Breast epithelium (tissue), 4 donors: ENCODE results near the gene CAMTA1. TPM values are rescaled to one million over a fixed set of nuclear protein-coding genes. Genes with fewer than 3 reads are reported as not detected.

ENCODE experiments used
- DNase-seq, 2 donors: peaks; one replicate each; pipeline ENCODE4 v3.0.0-alpha.2; 2019; ENCODE audit warnings: low spot score in 2 of 2
- H3K27ac ChIP-seq, 2 donors: fragments of 200-600 bp; sonication (generic) in 1 of 2; one replicate each; pipeline ENCODE4 v1.5.1; 2016 to 2019; ENCODE audit warnings: mild to moderate bottlenecking in 1 of 2
- H3K27me3 ChIP-seq, 2 donors: fragments of 200-600 bp; sonication (generic) in 1 of 2; one replicate each; pipeline versions ENCODE4 v1.5.1 to v1.6.0; 2017 to 2019; ENCODE audit warnings: control low read depth in 1 of 2, mild to moderate bottlenecking in 1 of 2
- H3K36me3 ChIP-seq: fragments of 200-600 bp; one replicate; pipeline ENCODE4 v1.5.1; 2019
- H3K4me1 ChIP-seq, 2 donors: fragments of 200-600 bp; sonication (generic); one replicate each; pipeline ENCODE4 v1.5.1; 2016 to 2019; ENCODE audit warnings: control low read depth in 1 of 2
- H3K4me3 ChIP-seq, 3 donors: fragments of 200-600 bp; sonication (generic); 1 replicate in 2 of 3; 2 replicates in 1 of 3; pipeline ENCODE4 v1.5.1; 2016 to 2019; ENCODE audit warnings: mild to moderate bottlenecking in 3 of 3, moderate library complexity in 2 of 3
- H3K9me3 ChIP-seq, 2 donors: fragments of 200-600 bp; sonication (generic) in 1 of 2; one replicate each; pipeline ENCODE4 v1.5.1; 2016 to 2019; ENCODE audit warnings: control low read depth in 1 of 2
- CTCF ChIP-seq, 3 donors: fragments of 450-650 bp; IDR thresholded peaks; one replicate each; pipeline ENCODE4 v1.5.1; 2016 to 2017; ENCODE audit warnings: antibody characterized with exemption in 3 of 3, mild to moderate bottlenecking in 3 of 3, moderate library complexity in 3 of 3
- POLR2A ChIP-seq: fragments of 450-650 bp; IDR thresholded peaks from one replicate; pipeline ENCODE4 v1.6.1; 2016; ENCODE audit warnings: antibody characterized with exemption, mild to moderate bottlenecking, moderate library complexity
- POLR2AphosphoS5 ChIP-seq, 3 donors: sonication (generic); formaldehyde crosslinking; IDR thresholded peaks; one replicate each; pipeline ENCODE4 v1.6.1; 2017; ENCODE audit warnings: antibody characterized with exemption in 3 of 3
- intact Hi-C: fragments of 100-400 bp; cut with DNase I; formaldehyde crosslinking; loops from one replicate; pipeline ENCODE4 v1.15.1; 2023; ENCODE audit warnings: low total_unique reads
- total RNA-seq, 3 donors: library from RNA; depleted of rRNA; stranded (reverse); fragments of >200 nt; gene quantifications; one replicate each; pipeline ENCODE4 v1.1.0, GENCODE V29; 2016

Gene CAMTA1
- total RNA-seq, 3 donors from 2014 or later: 53.4 to 84.0 (median 61.9) TPM

- no peaks in the 10 kb centered on the region for H3K36me3 ChIP-seq
- no peaks in the 10 kb centered on the region for H3K4me1 ChIP-seq
- no peak for DNase-seq
- intact Hi-C loops: no loop called here
- peak overlapping the region in 1 of 2 donors; percentile 25 for H3K27ac ChIP-seq
- no peaks in the 10 kb centered on the region for H3K27me3 ChIP-seq
- no peak for TF ChIP-seq CTCF (IDR thresholded peaks at IDR 0.05)
- TF ChIP-seq POLR2A: no peak
- TF ChIP-seq POLR2AphosphoS5 (IDR thresholded peaks at IDR 0.05): no peak
- peak overlapping the region in 2 of 3 donors; percentile 6 to 40 for H3K4me3 ChIP-seq
- no peaks in the 10 kb centered on the region for H3K9me3 ChIP-seq
Observed at GRCh38 chr1:7455796-7456721, 670.8 kb downstream of the CAMTA1 start.

GRCh38 chr1:7456722-7457082 lies 671.4 kb downstream of the CAMTA1 start:
- H3K27me3 ChIP-seq: no peaks in the 10 kb centered on the region
- DNase-seq: no peak
- intact Hi-C loops: no loop called here
- no peaks in the 10 kb centered on the region for H3K36me3 ChIP-seq
- TF ChIP-seq POLR2A: no peak
- no peak for TF ChIP-seq CTCF (IDR thresholded peaks at IDR 0.05)
- no peak for TF ChIP-seq POLR2AphosphoS5 (IDR thresholded peaks at IDR 0.05)
- no peak overlapping the region for H3K27ac ChIP-seq
- no peaks in the 10 kb centered on the region for H3K4me1 ChIP-seq
- no peak overlapping the region for H3K4me3 ChIP-seq
- H3K9me3 ChIP-seq: no peaks in the 10 kb centered on the region

- intact Hi-C loops: no loop called here
- no peak overlapping the region for H3K4me3 ChIP-seq
- TF ChIP-seq CTCF (IDR thresholded peaks at IDR 0.05): no peak
- no peak for TF ChIP-seq POLR2AphosphoS5 (IDR thresholded peaks at IDR 0.05)
- no peak for TF ChIP-seq POLR2A
- no peaks in the 10 kb centered on the region for H3K4me1 ChIP-seq
- no peaks in the 10 kb centered on the region for H3K36me3 ChIP-seq
- H3K27me3 ChIP-seq: no peaks in the 10 kb centered on the region
- DNase-seq: no peak
- no peak overlapping the region for H3K27ac ChIP-seq
- H3K9me3 ChIP-seq: no peaks in the 10 kb centered on the region
Observed at GRCh38 chr1:7457811-7458210, 672.6 kb downstream of the CAMTA1 start.

GRCh38 chr1:7458946-7459345 lies 673.7 kb downstream of the CAMTA1 start:
- H3K27me3 ChIP-seq: no peaks in the 10 kb centered on the region
- no peak for DNase-seq
- H3K4me3 ChIP-seq: no peak overlapping the region
- intact Hi-C loops: no loop called here
- no peaks in the 10 kb centered on the region for H3K9me3 ChIP-seq
- H3K36me3 ChIP-seq: no peaks in the 10 kb centered on the region
- no peaks in the 10 kb centered on the region for H3K4me1 ChIP-seq
- H3K27ac ChIP-seq: no peak overlapping the region
- TF ChIP-seq POLR2AphosphoS5 (IDR thresholded peaks at IDR 0.05) (no peak), CTCF (IDR thresholded peaks at IDR 0.05) (no peak), POLR2A (no peak)

GRCh38 chr1:7459914-7460313 lies 674.7 kb downstream of the CAMTA1 start:
- H3K4me3 ChIP-seq: no peak overlapping the region
- TF ChIP-seq CTCF (IDR thresholded peaks at IDR 0.05) (no peak), POLR2AphosphoS5 (IDR thresholded peaks at IDR 0.05) (no peak), POLR2A (no peak)
- DNase-seq: no peak
- H3K36me3 ChIP-seq: no peaks in the 10 kb centered on the region
- H3K27me3 ChIP-seq: no peaks in the 10 kb centered on the region
- H3K4me1 ChIP-seq: no peaks in the 10 kb centered on the region
- no peak overlapping the region for H3K27ac ChIP-seq
- no peaks in the 10 kb centered on the region for H3K9me3 ChIP-seq
- intact Hi-C loops: no loop called here
